PC-9 (cell line): ENCODE results near the gene IDH2.

Experiments
- EZH2 ChIP-seq: fragments of 200-600 bp; sonication (generic); IDR thresholded peaks from 2 replicates; pipeline ENCODE4 v1.8.0; 2017; ENCODE audit warnings: antibody characterized with exemption, low read depth
- TF ChIP-seq, protein P1 (sequence below): fragments of 200-600 bp; sonication (generic); conservative IDR thresholded peaks from 2 replicates; pipeline ENCODE4 v1.6.1; 2017; ENCODE audit warnings: mixed run types, antibody characterized with exemption, mild to moderate bottlenecking, moderate library complexity

- TF ChIP-seq, protein P1, sequence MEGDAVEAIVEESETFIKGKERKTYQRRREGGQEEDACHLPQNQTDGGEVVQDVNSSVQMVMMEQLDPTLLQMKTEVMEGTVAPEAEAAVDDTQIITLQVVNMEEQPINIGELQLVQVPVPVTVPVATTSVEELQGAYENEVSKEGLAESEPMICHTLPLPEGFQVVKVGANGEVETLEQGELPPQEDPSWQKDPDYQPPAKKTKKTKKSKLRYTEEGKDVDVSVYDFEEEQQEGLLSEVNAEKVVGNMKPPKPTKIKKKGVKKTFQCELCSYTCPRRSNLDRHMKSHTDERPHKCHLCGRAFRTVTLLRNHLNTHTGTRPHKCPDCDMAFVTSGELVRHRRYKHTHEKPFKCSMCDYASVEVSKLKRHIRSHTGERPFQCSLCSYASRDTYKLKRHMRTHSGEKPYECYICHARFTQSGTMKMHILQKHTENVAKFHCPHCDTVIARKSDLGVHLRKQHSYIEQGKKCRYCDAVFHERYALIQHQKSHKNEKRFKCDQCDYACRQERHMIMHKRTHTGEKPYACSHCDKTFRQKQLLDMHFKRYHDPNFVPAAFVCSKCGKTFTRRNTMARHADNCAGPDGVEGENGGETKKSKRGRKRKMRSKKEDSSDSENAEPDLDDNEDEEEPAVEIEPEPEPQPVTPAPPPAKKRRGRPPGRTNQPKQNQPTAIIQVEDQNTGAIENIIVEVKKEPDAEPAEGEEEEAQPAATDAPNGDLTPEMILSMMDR: no peak
- no peak for TF ChIP-seq EZH2
Measured at GRCh38 chr15:90078965-90079364, 23.3 kb downstream of the IDH2 start.
